Parathyroid adenoma (tissue), 2 donors: ENCODE results near the gene ADORA1.

Experiments
- H2AFZ ChIP-seq: fragments of 300-600 bp; sonication (generic); one replicate; pipeline ENCODE4 v1.7.0; 2017; ENCODE audit warnings: antibody characterized with exemption, mild to moderate bottlenecking
- H3K27ac ChIP-seq: fragments of 300-600 bp; sonication (generic); one replicate; pipeline ENCODE4 v1.7.0; 2017
- H3K27me3 ChIP-seq: fragments of 300-600 bp; sonication (generic); one replicate; pipeline ENCODE4 v1.7.0; 2017; ENCODE audit warnings: low read length; ENCODE audit not compliant: control insufficient read depth, insufficient read depth
- H3K36me3 ChIP-seq: fragments of 300-600 bp; sonication (generic); one replicate; pipeline ENCODE4 v1.7.0; 2017; ENCODE audit warnings: low read length; ENCODE audit not compliant: control insufficient read depth, insufficient read depth
- H3K4me1 ChIP-seq: fragments of 300-600 bp; sonication (generic); one replicate; pipeline ENCODE4 v1.7.0; 2017; ENCODE audit warnings: control low read depth
- H3K4me2 ChIP-seq: fragments of 300-600 bp; sonication (generic); one replicate; pipeline ENCODE4 v1.7.0; 2017; ENCODE audit warnings: low read length
- H3K4me3 ChIP-seq: fragments of 300-600 bp; sonication (generic); one replicate; pipeline ENCODE4 v1.7.0; 2017; ENCODE audit warnings: low read depth, low read length
- H3K79me2 ChIP-seq: fragments of 300-600 bp; sonication (generic); one replicate; pipeline ENCODE4 v1.7.0; 2017; ENCODE audit warnings: control low read depth
- H3K9ac ChIP-seq: fragments of 300-600 bp; sonication (generic); one replicate; pipeline ENCODE4 v1.7.0; 2017; ENCODE audit warnings: mild to moderate bottlenecking
- H3K9me3 ChIP-seq: fragments of 300-600 bp; sonication (generic); one replicate; pipeline ENCODE4 v1.7.0; 2017; ENCODE audit warnings: low read length; ENCODE audit not compliant: control insufficient read depth
- CTCF ChIP-seq: fragments of 300-600 bp; sonication (generic); IDR thresholded peaks from one replicate; pipeline ENCODE4 v1.7.0; 2017; ENCODE audit warnings: antibody characterized with exemption, mild to moderate bottlenecking
- donor health status: primary hyperparathyroidism.

Gene ADORA1

GRCh38 chr1:203214871-203215270 lies 87.3 kb downstream of the ADORA1 start:
- H3K27ac ChIP-seq: no peak overlapping the region
- no peaks in the 10 kb centered on the region for H3K79me2 ChIP-seq
- no peak for TF ChIP-seq CTCF
- no peaks in the 10 kb centered on the region for H3K9me3 ChIP-seq
- H3K9ac ChIP-seq: no peak overlapping the region
- no peaks in the 10 kb centered on the region for H3K36me3 ChIP-seq
- no peak overlapping the region for H3K4me2 ChIP-seq
- no peak overlapping the region for H3K4me3 ChIP-seq
- no peak overlapping the region for H2AFZ ChIP-seq
- no peaks in the 10 kb centered on the region for H3K4me1 ChIP-seq
- no peaks in the 10 kb centered on the region for H3K27me3 ChIP-seq

DNA sequence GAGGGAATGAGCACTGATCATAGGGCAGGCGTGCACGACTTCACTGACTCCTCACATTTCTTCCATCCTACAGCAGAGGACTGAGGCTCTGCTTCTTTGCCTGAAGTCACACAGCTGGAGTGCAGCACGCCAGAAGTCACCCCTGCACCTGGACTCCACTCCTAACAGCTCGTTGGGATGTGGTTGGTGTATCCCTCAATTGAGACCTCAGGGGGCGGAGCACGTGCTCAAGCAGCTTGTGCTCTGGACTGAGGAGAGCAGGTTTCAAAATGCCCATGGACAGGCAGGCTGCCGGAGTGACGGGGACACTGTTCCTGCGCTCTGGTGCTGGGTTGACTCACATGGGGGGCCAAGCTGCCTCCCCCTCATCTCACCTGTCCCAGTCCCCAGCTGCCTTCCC lies 88.0 kb downstream of the ADORA1 start:
- Histone ChIP-seq H3K4me2 (no peak overlapping the region), H3K4me1 (no peaks in the 10 kb centered on the region), H3K36me3 (no peaks in the 10 kb centered on the region), H3K9ac (no peak overlapping the region), H3K27ac (no peak overlapping the region), H3K27me3 (no peaks in the 10 kb centered on the region), H3K79me2 (no peaks in the 10 kb centered on the region), H3K9me3 (no peaks in the 10 kb centered on the region), H3K4me3 (no peak overlapping the region), H2AFZ (no peak overlapping the region)
- TF ChIP-seq CTCF: no peak

- H3K9ac ChIP-seq: no peak overlapping the region
- TF ChIP-seq CTCF: peak; percentile 56
These were observed 89.0 kb downstream of the ADORA1 start for GRCh38 chr1:203216274-203217138.

More at GRCh38 chr1:203216274-203217138, 89.0 kb downstream of the ADORA1 start:
- Histone ChIP-seq H3K4me3 (no peak overlapping the region), H3K27ac (no peak overlapping the region), H3K9me3 (no peaks in the 10 kb centered on the region), H3K79me2 (no peaks in the 10 kb centered on the region), H3K4me1 (no peaks in the 10 kb centered on the region), H3K36me3 (no peaks in the 10 kb centered on the region), H3K4me2 (no peak overlapping the region), H3K27me3 (no peaks in the 10 kb centered on the region), H2AFZ (no peak overlapping the region)
